IMR-90 (cell line): ENCODE measurements around the gene PSMC4. TPM values are rescaled to one million over a fixed set of nuclear protein-coding genes. Genes with fewer than 3 reads are reported as not detected.
"Not testable (repeated sequence)": the region's sequence is repeated elsewhere in the genome, so short reads cannot be mapped to it uniquely, and the experiment has no call there.

Experiments used
- ATAC-seq: fragments of 200-7000 bp; cut with Tn5 transposase; 2 replicates; pipeline ENCODE4 v1.9.1; 2020; ENCODE audit warnings: low read depth, mild to moderate bottlenecking, moderate library complexity
- BruUV-seq: library from RNA; stranded (reverse); fragments of 400-500 nt; replicated peaks from 2 replicates; lab custom pipeline; 2021; lab: Mats Ljungman, UMichigan
- CTCF ChIA-PET: fragments of 300-600 bp; formaldehyde crosslinking; extraction: SDS; loops from one replicate; lab custom pipeline; 2021; ENCODE audit warnings: antibody characterized with exemption; lab: Yijun Ruan, JAX
- POLR2A ChIA-PET: fragments of 300-600 bp; sonication (Branson Sonifier 250); formaldehyde crosslinking; loops from one replicate; lab custom pipeline; 2022; ENCODE audit warnings: antibody characterized with exemption; ENCODE audit not compliant: unreplicated experiment; lab: Charles Lee
- DNase-seq: peaks from one replicate; pipeline ENCODE4 v3.0.0; 2013
- H2AFZ ChIP-seq: replicated peaks from 2 replicates; pipeline ENCODE3; 2013; ENCODE audit warnings: low read length, mild to moderate bottlenecking; ENCODE audit not compliant: poor library complexity
- H2AK5ac ChIP-seq: 2 replicates; pipeline ENCODE4 v1.6.1; 2013; ENCODE audit warnings: low read depth, low read length, inconsistent platforms
- H2AK9ac ChIP-seq: replicated peaks from 2 replicates; pipeline ENCODE3; 2013; ENCODE audit warnings: mild to moderate bottlenecking, low read depth, low read length, moderate library complexity; ENCODE audit not compliant: poor library complexity
- H2BK120ac ChIP-seq: 2 replicates; pipeline ENCODE4 v1.6.1; 2013; ENCODE audit warnings: low read depth, low read length, inconsistent platforms
- H2BK15ac ChIP-seq: 3 replicates; pipeline ENCODE4 v1.6.1; 2013; ENCODE audit warnings: low read depth, low read length, inconsistent platforms
- H2BK20ac ChIP-seq: 2 replicates; pipeline ENCODE4 v1.6.1; 2013; ENCODE audit warnings: low read depth, mild to moderate bottlenecking, inconsistent platforms, low read length, moderate library complexity
- H2BK5ac ChIP-seq: 2 replicates; pipeline ENCODE4 v1.6.1; 2013; ENCODE audit warnings: mild to moderate bottlenecking, low read depth, low read length, inconsistent platforms; ENCODE audit not compliant: poor library complexity, severe bottlenecking
- H3K14ac ChIP-seq: replicated peaks from 2 replicates; pipeline ENCODE4 v1.6.1; 2013; ENCODE audit warnings: low read depth, low read length, inconsistent platforms
- H3K18ac ChIP-seq: 2 replicates; pipeline ENCODE4 v1.6.1; 2013; ENCODE audit warnings: low read depth, low read length, control low read depth
- H3K23ac ChIP-seq: 2 replicates; pipeline ENCODE4 v1.6.1; 2013; ENCODE audit warnings: low read depth, low read length, inconsistent platforms
- H3K27ac ChIP-seq: 2 replicates; pipeline ENCODE4 v1.5.1; 2013; ENCODE audit warnings: mild to moderate bottlenecking, control low read depth, low read length; ENCODE audit not compliant: insufficient read depth
- H3K27me3 ChIP-seq: 2 replicates; pipeline ENCODE4 v1.6.1; 2013; ENCODE audit warnings: low read length; ENCODE audit not compliant: control insufficient read depth, insufficient read depth
- H3K36me3 ChIP-seq: 2 replicates; pipeline ENCODE4 v1.6.1; 2013; ENCODE audit warnings: low read length, mixed read lengths; ENCODE audit not compliant: control insufficient read depth, insufficient read depth
- H3K4ac ChIP-seq: 2 replicates; pipeline ENCODE4 v1.6.1; 2013; ENCODE audit warnings: low read depth, low read length, inconsistent platforms
- H3K4me1 ChIP-seq: 2 replicates; pipeline ENCODE4 v1.6.1; 2013; ENCODE audit warnings: low read length, mixed read lengths; ENCODE audit not compliant: control insufficient read depth, insufficient read depth
- H3K4me2 ChIP-seq: 2 replicates; pipeline ENCODE4 v1.6.1; 2013; ENCODE audit warnings: low read depth, mild to moderate bottlenecking, control low read depth, low read length, moderate library complexity
- H3K4me3 ChIP-seq: 2 replicates; pipeline ENCODE4 v1.5.1; 2013; ENCODE audit warnings: low read depth, mild to moderate bottlenecking, control low read depth, low read length, moderate library complexity; ENCODE audit not compliant: insufficient read depth
- H3K56ac ChIP-seq: 2 replicates; pipeline ENCODE4 v1.6.1; 2013; ENCODE audit warnings: low read length, inconsistent platforms; ENCODE audit not compliant: insufficient read depth; ENCODE audit errors: extremely low read depth
- H3K79me1 ChIP-seq, 2 experiments: 2 replicates each; pipeline ENCODE4 v1.6.1; 2013; ENCODE audit warnings: low read length in 2 of 2, inconsistent platforms in 1 of 2, low read depth in 1 of 2
- H3K9ac ChIP-seq: 2 replicates; pipeline ENCODE4 v1.6.1; 2013; ENCODE audit warnings: low read depth, low read length, control low read depth
- H3K9me1 ChIP-seq: 2 replicates; pipeline ENCODE4 v1.6.1; 2013; ENCODE audit warnings: low read length, inconsistent platforms; ENCODE audit not compliant: insufficient read depth
- H3K9me3 ChIP-seq: 2 replicates; pipeline ENCODE4 v1.6.1; 2013; ENCODE audit warnings: low read length; ENCODE audit not compliant: control insufficient read depth, insufficient read depth
- H4K20me1 ChIP-seq: 2 replicates; pipeline ENCODE4 v1.6.1; 2013; ENCODE audit warnings: low read length, inconsistent platforms; ENCODE audit not compliant: insufficient read depth
- H4K5ac ChIP-seq: 2 replicates; pipeline ENCODE4 v1.6.1; 2013; ENCODE audit warnings: mild to moderate bottlenecking, low read depth, low read length, control low read depth
- H4K8ac ChIP-seq, 2 experiments: 2 replicates each; pipeline ENCODE4 v1.6.1; 2013; ENCODE audit warnings: low read depth in 2 of 2, low read length in 2 of 2, control low read depth in 1 of 2, inconsistent platforms in 1 of 2
- H4K91ac ChIP-seq: 2 replicates; pipeline ENCODE4 v1.6.1; 2013; ENCODE audit warnings: low read depth, low read length, inconsistent platforms; ENCODE audit not compliant: insufficient read depth
- WGBS, 2 experiments: methylation state at CpG; one replicate each; pipeline versions ENCODE4 v1.1.5 to v1.1.7; 2013; ENCODE audit warnings: missing lambda C conversion rate in 2 of 2; ENCODE audit not compliant: insufficient read length in 1 of 2; ENCODE audit errors: extremely low coverage in 2 of 2; 5-methylcytosine and 5-hydroxymethylcytosine counted together
- dilution Hi-C: fragments of 300-500 bp; cut with HindIII; formaldehyde crosslinking; loops from one replicate; pipeline ENCODE4 v1.14.3; 2018; ENCODE audit warnings: low sequenced_read_pairs; ENCODE audit not compliant: unreplicated experiment
- in situ Hi-C: fragments of 300-500 bp; cut with MboI; formaldehyde crosslinking; loops from 3 replicates; pipeline ENCODE4 v1.14.3; 2019; ENCODE audit warnings: low sequenced_read_pairs, inconsistent platforms, mixed read lengths
- intact Hi-C: fragments of 100-400 bp; cut with micrococcal nuclease; formaldehyde crosslinking; loops from 2 replicates; pipeline ENCODE4 v1.10.0; 2022
- polyA plus RNA-seq, 3 experiments: library from polyadenylated mRNA; depleted of rRNA; stranded (reverse); fragments of >200 nt; gene quantifications; 2 replicates each; pipeline ENCODE4 v1.2.3, GENCODE V29; 2012; ENCODE audit warnings: low replicate concordance in 1 of 3
- total RNA-seq: library from RNA; depleted of rRNA; stranded (reverse); fragments of >200 nt; gene quantifications from 2 replicates; pipeline ENCODE4 v1.2.3, GENCODE V29; 2012

Gene PSMC4
- total and polyA plus RNA-seq, 2 of the 4 experiments (the other 2 are of a cell fraction), result 148 to 216 TPM

GRCh38 chr19:39957886-39958285 lies 13.1 kb upstream of the PSMC4 start:
- H2BK5ac ChIP-seq, dilution Hi-C loops, H2AK9ac ChIP-seq, H3K9ac ChIP-seq, H4K91ac ChIP-seq, ATAC-seq, DNase-seq, H3K23ac ChIP-seq, H3K4me3 ChIP-seq, POLR2A ChIA-PET, H3K4me1 ChIP-seq, H4K20me1 ChIP-seq, intact Hi-C loops, in situ Hi-C loops, H3K18ac ChIP-seq, H3K4me2 ChIP-seq, H4K8ac ChIP-seq, H3K56ac ChIP-seq, H3K4ac ChIP-seq, H3K14ac ChIP-seq, H2BK120ac ChIP-seq, H2AFZ ChIP-seq, H2AK5ac ChIP-seq, H3K9me3 ChIP-seq, H2BK20ac ChIP-seq, H3K36me3 ChIP-seq, H4K5ac ChIP-seq, H3K79me1 ChIP-seq, H2BK15ac ChIP-seq, BruUV-seq, H3K27ac ChIP-seq, H3K27me3 ChIP-seq, H3K9me1 ChIP-seq: not testable (repeated sequence)
- CTCF ChIA-PET, result interaction anchor here (0.8 kb wide), 1 partner anchor 13 kb away, joined by 4 read pairs; the partner anchor contains the start of gene PSMC4
- WGBS, 2 experiments, result 17% methylated on average over 1 of the region's 5 CpGs; no CpG with 5 or more reads in 1 of the 2 experiments

GRCh38 chr19:39958942-39959341 lies 12.0 kb upstream of the PSMC4 start:
- H2BK120ac ChIP-seq, H2BK20ac ChIP-seq, H3K9me1 ChIP-seq, DNase-seq, intact Hi-C loops, H3K4me3 ChIP-seq, CTCF ChIA-PET, H3K18ac ChIP-seq, H3K27me3 ChIP-seq, H3K27ac ChIP-seq, H2BK5ac ChIP-seq, dilution Hi-C loops, BruUV-seq, in situ Hi-C loops, POLR2A ChIA-PET, H3K4me1 ChIP-seq, H3K36me3 ChIP-seq, H2BK15ac ChIP-seq, H2AK9ac ChIP-seq, H3K56ac ChIP-seq, H3K9ac ChIP-seq, H3K4ac ChIP-seq, H3K14ac ChIP-seq, H3K79me1 ChIP-seq, H3K9me3 ChIP-seq, H2AFZ ChIP-seq, H4K5ac ChIP-seq, H4K91ac ChIP-seq, ATAC-seq, H2AK5ac ChIP-seq, H4K8ac ChIP-seq, H4K20me1 ChIP-seq, H3K23ac ChIP-seq, H3K4me2 ChIP-seq: not testable (repeated sequence)
- no CpG with 5 or more reads among the region's 3 CpGs for WGBS, 2 experiments
